MCF 10A (cell line): Measurements from ENCODE around the gene KRTAP1-4. TPM values are rescaled to one million over a fixed set of nuclear protein-coding genes. Genes with fewer than 3 reads are reported as not detected.

Source experiments
- BruUV-seq: library from RNA; stranded (reverse); fragments of 400-500 nt; replicated peaks from 2 replicates; lab custom pipeline; 2021; lab: Mats Ljungman, UMichigan
- CTCF ChIA-PET: fragments of 300-600 bp; sonication (Branson Sonifier 250); formaldehyde crosslinking; extraction: SDS; loops from one replicate; lab custom pipeline; 2021; ENCODE audit warnings: antibody characterized with exemption, inconsistent platforms; lab: Yijun Ruan, JAX
- POLR2A ChIA-PET: fragments of 300-600, 350-650 bp; sonication (Branson Sonifier 250); formaldehyde crosslinking; extraction: SDS; loops from one replicate; lab custom pipeline; 2020; ENCODE audit warnings: antibody characterized with exemption, inconsistent platforms; lab: Yijun Ruan, JAX
- DNase-seq: peaks from one replicate; pipeline ENCODE4 v3.0.0-alpha.2; 2018; ENCODE audit not compliant: unreplicated experiment
- H3K27ac Mint-ChIP-seq: one replicate; pipeline ENCODE4 v1.8.0; 2022; ENCODE audit warnings: mild to moderate bottlenecking, low read depth, mixed read lengths; ENCODE audit not compliant: unreplicated experiment
- H3K27me3 Mint-ChIP-seq: one replicate; pipeline ENCODE4 v1.8.0; 2022; ENCODE audit warnings: mixed read lengths; ENCODE audit not compliant: insufficient read depth, unreplicated experiment
- H3K36me3 Mint-ChIP-seq: one replicate; pipeline ENCODE4 v1.8.0; 2022; ENCODE audit warnings: mild to moderate bottlenecking, moderate library complexity, mixed read lengths; ENCODE audit not compliant: insufficient read depth, unreplicated experiment
- H3K4me1 Mint-ChIP-seq: one replicate; pipeline ENCODE4 v1.8.0; 2022; ENCODE audit warnings: mixed read lengths; ENCODE audit not compliant: insufficient read depth, unreplicated experiment
- H3K4me3 Mint-ChIP-seq: one replicate; pipeline ENCODE4 v1.8.0; 2022; ENCODE audit warnings: mild to moderate bottlenecking, moderate library complexity, mixed read lengths; ENCODE audit not compliant: unreplicated experiment
- H3K9me3 Mint-ChIP-seq: one replicate; pipeline ENCODE4 v1.8.0; 2022; ENCODE audit warnings: mixed read lengths; ENCODE audit not compliant: unreplicated experiment
- CTCF ChIP-seq: fragments of 200-600 bp; IDR thresholded peaks from one replicate; pipeline ENCODE4 v1.8.0; 2022; ENCODE audit warnings: antibody characterized with exemption, mild to moderate bottlenecking; ENCODE audit not compliant: unreplicated experiment
- intact Hi-C: fragments of 100-400 bp; cut with micrococcal nuclease; formaldehyde crosslinking; loops from 2 replicates; pipeline ENCODE4 v1.14.1; 2022
- total RNA-seq: library from RNA; stranded (reverse); gene quantifications from 2 replicates; pipeline ENCODE4 v1.2.3, GENCODE V29; 2022

KRTAP1-4 gene
- total RNA-seq, 1 experiment from 2014 or later: not detected

GRCh38 chr17:40980117-40980516, 49.9 kb downstream of the KRTAP1-4 start:
- Mint-ChIP-seq H3K27me3 (peaks cover 11% of the 10 kb centered on the region), H3K36me3 (no peaks in the 10 kb centered on the region), H3K4me3 (no peak overlapping the region), H3K9me3 (no peaks in the 10 kb centered on the region), H3K27ac (no peak overlapping the region), H3K4me1 (no peaks in the 10 kb centered on the region)
- no TSS peak for BruUV-seq
- ChIA-PET CTCF (interaction anchor here (0.7 kb wide), 2 partner anchors 34 to 350 kb away, joined by 3 to 4 read pairs; no protein-coding TSS in a partner anchor), POLR2A (interaction anchor here (1.3 kb wide), 1 partner anchor 13 kb away, joined by 3 read pairs; the partner anchor contains the start of gene KRT39)
- intact Hi-C loops: no loop called here
- TF ChIP-seq CTCF: no peak
- DNase-seq: no peak

Other genes starting within 250 kb of the KRTAP1-4 start
- gene KRT27, start 247.6 kb downstream of the KRTAP1-4 start, total RNA-seq: not detected in 2 replicates
- not detected in 2 replicates for gene KRT28, start 230.2 kb downstream of the KRTAP1-4 start, total RNA-seq
- 95.5 and 116 TPM in 2 replicates for gene KRT10, start 207.6 kb downstream of the KRTAP1-4 start, total RNA-seq
- gene KRT12, start 163.0 kb downstream of the KRTAP1-4 start, total RNA-seq: not detected in 2 replicates
- gene KRT20, start 145.0 kb downstream of the KRTAP1-4 start, total RNA-seq: not detected in 2 replicates
- not detected in 2 replicates for gene KRT23, start 92.5 kb downstream of the KRTAP1-4 start, total RNA-seq
- gene KRT39, start 63.2 kb downstream of the KRTAP1-4 start, total RNA-seq: not detected in 2 replicates
- gene KRT40, start 45.9 kb downstream of the KRTAP1-4 start, total RNA-seq: not detected in 2 replicates
- not detected in 2 replicates for gene KRTAP3-3, start 36.0 kb downstream of the KRTAP1-4 start, total RNA-seq
- gene KRTAP3-2, start 30.3 kb downstream of the KRTAP1-4 start, total RNA-seq: not detected in 2 replicates
- gene KRTAP3-1, start 21.1 kb downstream of the KRTAP1-4 start, total RNA-seq: not detected in 2 replicates
- not detected in 2 replicates for gene KRTAP1-5, start 3.0 kb downstream of the KRTAP1-4 start, total RNA-seq
- not detected in 2 replicates for gene KRTAP1-3, start 4.7 kb upstream of the KRTAP1-4 start, total RNA-seq
- gene KRTAP1-1, start 11.3 kb upstream of the KRTAP1-4 start, total RNA-seq: not detected in 2 replicates
- not detected in 2 replicates for gene KRTAP2-1, start 17.1 kb upstream of the KRTAP1-4 start, total RNA-seq
- not detected in 2 replicates for gene KRTAP2-2, start 25.0 kb upstream of the KRTAP1-4 start, total RNA-seq
- gene KRTAP2-3, start 29.9 kb upstream of the KRTAP1-4 start, total RNA-seq: not detected in 2 replicates
- not detected in 2 replicates for gene KRTAP2-4, start 35.7 kb upstream of the KRTAP1-4 start, total RNA-seq
- not detected in 2 replicates for gene KRTAP4-7, start 54.0 kb upstream of the KRTAP1-4 start, total RNA-seq
- gene KRTAP4-8, start 67.9 kb upstream of the KRTAP1-4 start, total RNA-seq: not detected in 2 replicates
- not detected in 2 replicates for gene KRTAP4-16, start 72.0 kb upstream of the KRTAP1-4 start, total RNA-seq
- gene KRTAP4-9, start 75.2 kb upstream of the KRTAP1-4 start, total RNA-seq: not detected in 2 replicates
- gene KRTAP4-11, start 88.2 kb upstream of the KRTAP1-4 start, total RNA-seq: not detected in 2 replicates
- gene KRTAP4-12, start 94.0 kb upstream of the KRTAP1-4 start, total RNA-seq: not detected in 2 replicates
- gene KRTAP4-6, start 110.3 kb upstream of the KRTAP1-4 start, total RNA-seq: not detected in 2 replicates
- gene KRTAP4-5, start 119.6 kb upstream of the KRTAP1-4 start, total RNA-seq: not detected in 2 replicates
- gene KRTAP4-4, start 130.6 kb upstream of the KRTAP1-4 start, total RNA-seq: not detected in 2 replicates
- gene KRTAP4-3, start 138.0 kb upstream of the KRTAP1-4 start, total RNA-seq: not detected in 2 replicates
- gene KRTAP4-2, start 148.0 kb upstream of the KRTAP1-4 start, total RNA-seq: not detected in 2 replicates
- gene KRTAP4-1, start 154.7 kb upstream of the KRTAP1-4 start, total RNA-seq: not detected in 2 replicates
- not detected in 2 replicates for gene KRTAP9-1, start 159.7 kb upstream of the KRTAP1-4 start, total RNA-seq
- not detected in 2 replicates for gene KRTAP9-2, start 196.5 kb upstream of the KRTAP1-4 start, total RNA-seq
- gene KRTAP9-3, start 202.3 kb upstream of the KRTAP1-4 start, total RNA-seq: not detected in 2 replicates
- gene KRTAP9-8, start 207.8 kb upstream of the KRTAP1-4 start, total RNA-seq: not detected in 2 replicates
- not detected in 2 replicates for gene KRTAP9-4, start 219.5 kb upstream of the KRTAP1-4 start, total RNA-seq
- not detected in 2 replicates for gene KRTAP9-9, start 225.2 kb upstream of the KRTAP1-4 start, total RNA-seq
- gene KRTAP9-6, start 235.2 kb upstream of the KRTAP1-4 start, total RNA-seq: not detected in 2 replicates
- gene KRTAP9-7, start 245.5 kb upstream of the KRTAP1-4 start, total RNA-seq: not detected in 2 replicates